HG03060 (cell line): ENCODE results near the gene LCN15.
"Not testable (repeated sequence)": the region's sequence is repeated elsewhere in the genome, so short reads cannot be mapped to it uniquely, and the experiment has no call there.

ENCODE experiments used
- ATAC-seq: cut with Tn5 transposase; IDR thresholded peaks from one replicate; pipeline ENCODE4 v1.9.1; 2021; ENCODE audit warnings: low read depth, moderate number of reproducible peaks; ENCODE audit not compliant: unreplicated experiment

Gene LCN15, protein sequence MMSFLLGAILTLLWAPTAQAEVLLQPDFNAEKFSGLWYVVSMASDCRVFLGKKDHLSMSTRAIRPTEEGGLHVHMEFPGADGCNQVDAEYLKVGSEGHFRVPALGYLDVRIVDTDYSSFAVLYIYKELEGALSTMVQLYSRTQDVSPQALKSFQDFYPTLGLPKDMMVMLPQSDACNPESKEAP

DNA sequence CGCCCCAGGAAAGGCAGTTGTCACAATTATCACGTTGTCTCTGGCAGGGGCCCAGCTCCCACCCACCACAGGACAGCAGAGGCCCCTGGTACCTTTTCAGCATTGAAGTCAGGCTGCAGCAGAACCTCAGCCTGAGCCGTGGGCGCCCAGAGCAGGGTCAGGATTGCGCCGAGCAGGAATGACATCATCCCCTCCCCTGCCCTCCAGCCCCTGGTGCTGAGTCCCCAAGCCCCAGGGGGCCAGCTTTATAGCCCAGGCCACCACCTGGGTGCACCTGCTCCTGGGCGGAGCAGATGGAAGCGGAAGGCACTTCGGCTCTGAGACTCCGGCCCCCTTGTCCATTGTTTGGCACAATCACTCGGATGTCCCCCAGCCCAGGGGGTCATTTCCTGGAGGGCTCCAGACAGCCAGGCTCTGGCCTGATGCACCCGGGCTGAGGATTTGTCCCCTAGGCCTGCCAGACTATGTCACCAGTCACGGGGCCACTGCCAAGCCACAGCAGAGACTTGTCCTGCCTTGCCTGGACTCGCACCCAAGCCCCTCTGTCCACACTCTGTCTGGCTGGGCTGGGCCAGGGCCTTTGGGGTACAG, at the start of gene LCN15:
Gene LCN15, minus strand, starts transcription at position 218 of the 591 bp plus-strand sequence. Its CDS starts 30 bp downstream, at position 188.
- no peak for ATAC-seq

DNA sequence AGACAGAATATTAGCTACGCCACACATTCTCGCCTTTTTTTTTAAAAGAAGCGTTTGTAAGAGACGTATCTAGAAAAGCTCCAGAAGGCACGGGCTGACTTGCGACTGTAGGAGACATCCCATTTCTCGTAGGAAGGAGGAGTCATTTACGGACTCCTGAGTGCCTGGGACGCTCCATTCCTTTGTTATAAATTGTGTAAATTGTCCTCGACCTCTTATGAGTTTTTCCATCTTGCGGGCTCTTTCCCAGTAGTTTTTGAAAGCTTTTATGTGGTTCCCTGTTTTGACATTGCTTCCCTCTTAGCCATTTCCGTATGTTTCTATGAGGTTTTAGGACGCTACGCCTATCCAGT, 44.5 kb upstream of the LCN15 start:
- ATAC-seq = no peak

DNA sequence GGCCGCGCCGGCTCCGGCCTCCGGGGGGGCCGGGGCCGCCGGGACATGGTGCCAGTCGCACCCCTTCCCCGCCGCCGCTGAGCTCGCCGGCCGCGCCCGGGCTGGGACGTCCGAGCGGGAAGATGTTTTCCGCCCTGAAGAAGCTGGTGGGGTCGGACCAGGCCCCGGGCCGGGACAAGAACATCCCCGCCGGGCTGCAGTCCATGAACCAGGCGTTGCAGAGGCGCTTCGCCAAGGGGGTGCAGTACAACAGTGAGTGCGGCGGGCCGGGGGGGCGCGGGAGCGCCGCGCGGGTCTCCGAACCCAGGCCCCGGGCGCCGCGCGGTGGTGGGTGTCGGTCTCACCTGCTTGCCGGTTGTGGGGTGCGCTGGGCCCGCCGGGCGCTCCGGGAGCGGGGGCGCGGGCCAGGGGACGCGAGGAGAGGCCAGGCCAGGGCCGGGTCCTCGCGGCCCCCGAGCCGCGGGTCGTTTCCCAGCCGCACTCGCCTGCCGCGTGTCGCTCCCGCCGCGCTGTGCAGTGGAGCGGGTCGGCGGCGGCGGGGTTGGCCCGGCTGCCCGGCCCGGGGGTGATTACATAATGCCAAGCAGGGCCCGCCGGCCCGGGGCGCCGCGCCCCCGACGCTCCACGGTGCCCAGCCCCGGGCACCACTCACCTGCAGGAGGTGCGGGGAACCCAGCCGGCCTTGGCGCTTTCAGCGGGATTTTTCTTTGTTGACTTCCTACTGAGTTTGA, 43.9 kb upstream of the LCN15 start:
- ATAC-seq = no peak

DNA sequence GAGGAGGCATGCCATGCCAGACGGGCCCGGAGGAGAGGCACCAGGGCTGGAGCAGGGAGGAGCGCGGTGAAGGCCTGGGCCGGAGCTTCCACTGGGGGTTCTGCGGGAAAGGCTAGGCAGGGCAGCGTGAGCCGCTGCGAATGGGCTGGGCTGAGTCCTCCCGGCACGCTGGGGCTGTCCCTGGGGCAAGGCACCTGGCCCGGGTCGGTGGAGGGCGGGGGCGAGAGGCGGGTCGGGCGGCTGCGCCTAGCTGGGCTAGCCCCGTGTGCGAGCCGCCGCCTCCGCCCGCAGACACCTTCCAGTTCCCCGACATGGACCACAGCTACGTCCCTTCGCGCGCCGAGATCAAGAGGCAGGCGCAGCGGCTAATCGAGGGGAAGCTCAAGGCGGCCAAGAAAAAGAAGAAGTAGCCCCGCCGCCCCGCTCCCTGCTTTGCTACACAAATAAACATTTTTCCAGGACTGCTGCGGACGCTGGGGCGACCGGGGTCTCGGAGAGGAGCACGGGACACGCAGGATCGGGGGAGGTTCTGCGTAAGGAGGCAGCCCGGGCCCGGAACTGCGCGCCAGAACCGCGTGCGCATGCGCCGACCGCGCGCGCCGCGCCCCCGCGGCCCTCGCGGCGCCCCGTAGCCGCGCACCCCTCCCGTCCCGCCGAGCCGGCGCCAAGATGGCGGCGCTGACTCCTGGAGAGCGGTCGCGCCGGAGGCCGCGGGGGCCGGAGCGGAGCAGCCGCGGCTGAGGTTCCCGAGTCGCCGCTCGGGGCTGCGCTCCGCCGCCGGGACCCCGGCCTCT, 43.2 kb upstream of the LCN15 start, which contains the start of gene RABL6:
Gene RABL6, plus strand, starts transcription at position 668 of the 794 bp plus-strand sequence. CDS start 249 bp downstream, outside the sequence.
- ATAC-seq = peak; percentile 37

DNA sequence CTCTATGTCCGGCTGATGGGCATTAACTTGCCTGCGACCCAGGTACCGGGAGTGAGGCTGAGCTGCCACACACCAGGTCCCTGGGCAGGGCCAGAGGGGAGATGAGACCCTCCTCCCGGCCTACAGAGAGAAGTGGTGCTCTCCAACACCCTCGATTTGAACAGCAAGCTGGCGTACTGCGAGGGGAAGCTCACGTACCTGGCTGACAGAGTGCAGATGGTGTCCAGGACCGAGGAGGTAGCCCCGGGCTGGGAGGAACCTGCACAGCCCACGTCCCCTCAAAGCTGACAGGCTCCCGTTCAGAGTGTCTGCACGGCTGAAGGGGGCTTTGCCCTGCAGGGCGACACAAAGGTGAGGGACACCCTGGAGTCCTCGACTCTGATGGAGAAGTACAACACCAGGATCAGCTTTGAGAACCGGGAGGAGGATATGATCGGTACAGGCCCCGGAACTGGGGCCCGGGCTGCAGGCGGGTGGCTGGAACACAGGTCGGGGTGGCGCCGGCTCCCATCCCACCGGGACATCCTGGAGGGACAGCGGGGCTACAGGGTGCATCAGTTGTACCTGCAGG, 42.4 kb upstream of the LCN15 start:
- no peak for ATAC-seq

DNA sequence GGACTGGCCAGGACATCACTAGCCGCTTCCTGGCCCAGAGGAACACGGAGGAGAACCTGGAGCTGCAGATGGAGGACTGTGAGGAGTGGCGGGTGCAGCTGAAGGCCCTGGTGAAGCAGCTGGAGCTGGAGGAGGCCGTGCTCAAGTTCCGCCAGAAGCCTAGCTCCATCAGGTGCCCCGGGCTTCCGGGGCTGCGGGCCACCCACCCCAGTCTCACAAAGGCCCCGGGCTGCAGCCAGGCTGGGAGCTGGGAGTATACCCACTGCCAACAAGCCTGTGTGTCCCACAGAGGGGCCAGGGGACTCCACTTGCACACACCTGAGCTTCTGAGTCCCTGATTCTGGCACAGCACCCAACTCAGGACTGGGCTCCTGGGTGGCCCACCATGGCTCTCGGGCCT, 41.7 kb upstream of the LCN15 start:
- no peak for ATAC-seq

DNA sequence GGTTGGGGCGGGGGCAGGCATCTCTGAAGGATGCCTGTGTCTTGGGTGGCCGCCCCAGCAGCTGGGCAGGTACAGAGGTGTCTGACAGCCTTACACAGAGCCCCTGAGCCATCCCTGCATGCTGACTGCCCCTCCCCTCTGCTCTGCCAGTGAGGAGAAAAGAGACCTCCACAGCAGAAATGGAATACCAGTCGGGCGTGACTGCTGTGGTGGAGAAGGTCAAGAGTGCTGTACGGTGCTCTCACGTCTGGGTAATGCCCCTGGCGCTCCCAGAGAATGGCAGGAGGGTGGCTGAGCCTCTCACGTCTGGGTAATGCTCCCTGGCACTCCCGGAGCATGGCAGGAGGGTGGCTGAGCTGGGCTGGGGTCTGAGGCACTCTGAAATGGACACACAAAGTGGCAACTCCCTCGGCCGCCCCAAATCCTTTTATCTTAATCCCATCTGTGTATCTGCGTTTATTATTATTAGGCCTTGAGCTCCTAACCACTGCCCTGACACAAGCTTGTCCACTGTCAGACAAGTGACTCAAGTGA, 41.0 kb upstream of the LCN15 start:
- ATAC-seq = no peak

DNA sequence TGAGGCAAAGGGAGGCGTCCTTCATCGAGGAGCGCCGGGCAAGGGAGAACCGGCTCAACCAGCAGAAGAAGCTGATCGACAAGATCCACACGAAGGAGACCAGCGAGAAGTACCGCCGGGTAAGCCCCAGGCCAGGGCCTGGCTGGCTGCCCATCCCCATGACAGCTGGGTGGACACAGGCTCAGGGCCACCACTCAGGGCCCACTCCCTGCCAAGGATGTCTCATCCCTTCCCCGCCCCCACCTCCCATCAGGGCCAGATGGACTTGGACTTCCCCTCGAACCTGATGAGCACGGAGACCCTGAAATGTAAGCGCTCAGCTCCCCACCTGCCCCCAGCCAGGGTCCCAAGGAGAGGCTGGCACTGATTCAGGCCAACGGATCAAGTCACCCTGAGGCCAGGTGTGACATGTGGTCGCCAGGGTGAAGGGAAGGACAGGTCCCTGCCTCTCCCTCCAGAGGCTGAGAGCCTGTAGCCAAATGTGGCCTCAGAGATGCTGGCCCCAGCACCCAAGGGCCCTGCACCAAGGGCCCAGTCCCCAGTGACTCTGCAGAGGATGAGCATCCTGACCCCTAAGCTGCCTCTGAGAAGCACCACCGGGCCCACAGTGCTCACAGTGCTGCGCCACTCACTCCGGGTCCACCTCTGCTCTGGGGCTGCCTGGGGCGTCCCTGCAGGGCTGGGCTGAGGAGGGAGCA, 40.3 kb upstream of the LCN15 start:
- no peak for ATAC-seq

DNA sequence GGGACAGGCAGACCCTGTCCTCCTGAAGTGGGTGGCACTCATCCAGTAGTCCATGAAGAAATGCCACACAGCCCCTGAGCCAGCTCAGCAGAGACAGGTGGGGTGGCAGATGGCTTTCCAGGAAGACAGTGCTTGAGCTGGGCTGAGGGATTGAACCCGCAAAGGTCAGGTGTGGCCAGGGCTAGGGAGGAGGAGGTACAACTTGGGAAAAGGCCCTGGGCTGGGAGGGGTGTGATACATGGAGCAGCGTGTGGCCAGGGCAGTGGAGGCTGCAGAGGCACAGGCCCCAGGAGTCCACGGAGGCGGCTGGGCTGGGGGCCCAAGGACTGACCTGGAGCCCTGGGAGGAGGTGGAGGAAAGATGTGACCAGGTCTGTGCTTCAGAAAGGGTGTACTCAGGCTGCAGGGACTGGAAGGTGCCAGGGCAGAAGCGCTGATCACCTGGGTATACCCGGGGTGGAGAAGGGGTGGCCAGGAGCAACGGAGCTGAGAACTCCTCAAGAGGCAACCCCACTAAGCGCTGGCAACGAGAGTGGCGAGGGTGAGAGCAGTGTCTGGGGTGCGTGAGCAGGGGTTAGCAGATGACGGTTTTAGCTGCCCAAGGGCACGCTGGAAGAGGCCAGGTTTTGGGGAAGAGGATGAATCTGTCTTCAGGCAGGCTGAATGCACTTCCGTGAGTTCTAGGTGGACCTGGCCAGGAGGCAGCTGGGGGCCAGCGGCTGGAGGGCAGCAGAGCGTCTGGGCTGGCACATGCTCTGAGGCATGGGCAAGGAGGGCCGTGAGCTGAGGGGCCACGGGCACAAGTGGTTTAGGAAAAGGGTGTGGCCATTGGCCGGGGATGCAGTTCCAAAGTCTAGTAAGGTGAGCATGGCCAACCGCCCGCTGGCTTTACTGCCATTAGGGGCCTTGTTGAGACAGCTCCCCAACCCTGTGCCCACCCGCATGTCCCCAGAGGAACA, 39.5 kb upstream of the LCN15 start:
- no peak for ATAC-seq

DNA sequence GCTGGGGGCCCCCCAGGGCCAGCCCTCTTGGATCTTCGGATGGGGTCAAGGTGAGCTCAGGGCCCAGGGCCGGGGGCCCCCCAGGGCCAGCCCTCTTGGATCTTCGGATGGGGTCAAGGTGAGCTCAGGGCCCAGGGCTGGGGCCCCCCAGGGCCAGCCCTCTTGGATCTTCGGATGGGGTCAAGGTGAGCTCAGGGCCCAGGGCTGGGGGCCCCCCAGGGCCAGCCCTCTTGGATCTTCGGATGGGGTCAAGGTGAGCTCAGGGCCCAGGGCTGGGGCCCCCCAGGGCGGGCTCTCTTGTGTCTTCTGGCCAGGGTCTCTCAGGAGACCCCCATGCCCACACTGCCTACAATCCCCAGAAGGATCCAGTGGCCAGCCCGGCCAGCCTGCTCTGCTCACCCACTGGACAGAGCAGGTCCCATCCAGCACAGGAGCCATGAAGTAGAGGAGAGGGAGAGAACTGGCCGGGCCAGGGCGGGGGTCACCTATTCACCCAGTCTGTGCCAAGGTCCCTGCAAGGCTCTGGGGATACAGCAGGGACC, 38.8 kb upstream of the LCN15 start:
- ATAC-seq = not testable (repeated sequence)

DNA sequence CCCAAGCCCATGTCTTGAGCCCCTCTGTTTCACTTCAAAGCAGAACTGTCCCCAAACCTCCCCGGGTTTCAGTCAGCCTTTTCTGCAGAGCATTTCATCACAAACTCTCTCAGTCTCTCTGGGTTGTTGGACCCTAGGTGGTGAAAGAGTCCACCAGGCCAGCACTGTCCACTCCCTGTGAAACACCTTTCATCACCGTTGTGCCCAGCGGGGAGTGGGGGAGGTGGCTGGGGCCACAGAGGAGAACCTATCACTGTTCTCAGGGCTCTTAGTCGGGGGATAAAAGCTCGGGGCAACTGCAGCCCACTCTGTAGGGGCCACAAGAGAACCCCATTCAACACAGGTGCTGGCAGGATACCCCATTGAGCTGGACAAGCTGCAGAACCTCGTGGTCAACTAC, 38.0 kb upstream of the LCN15 start:
- no peak for ATAC-seq

DNA sequence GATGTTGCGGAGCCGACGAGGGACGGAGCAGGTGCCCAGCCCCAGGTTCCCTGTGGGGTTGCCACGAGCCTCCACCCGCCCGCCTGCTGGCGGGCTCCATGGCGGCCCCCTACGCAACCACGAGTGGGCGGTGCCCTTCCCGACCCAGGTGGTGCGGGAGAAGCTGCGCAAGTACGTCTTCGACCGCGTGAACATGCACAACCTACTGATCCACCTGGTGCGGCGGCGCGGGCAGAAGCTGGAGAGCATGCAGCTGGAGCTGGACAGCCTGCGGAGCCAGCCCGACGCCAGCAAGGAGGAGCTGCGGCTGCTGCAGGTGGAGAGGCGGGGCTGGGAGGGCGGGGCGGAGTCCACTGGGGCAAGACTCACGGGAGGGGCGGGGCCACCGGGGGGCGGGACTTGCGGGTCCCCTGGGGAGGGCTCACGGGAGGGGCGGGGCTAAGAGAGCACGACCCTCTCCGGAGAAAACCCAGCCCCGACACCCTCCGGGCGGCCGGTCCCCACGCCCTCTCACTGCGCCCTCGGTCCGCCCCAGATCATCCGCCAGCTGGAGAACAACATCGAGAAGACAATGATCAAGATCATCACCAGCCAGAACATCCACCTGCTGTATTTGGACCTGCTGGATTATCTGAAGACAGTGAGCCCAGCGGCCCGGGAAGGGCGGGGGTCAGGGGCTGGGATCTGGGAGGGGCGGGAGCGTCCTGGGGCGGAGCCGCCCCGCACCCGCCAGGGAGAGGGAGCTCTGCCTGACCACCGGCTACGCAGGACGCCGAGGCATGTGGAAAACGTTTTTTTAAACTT, 35.7 kb upstream of the LCN15 start:
- no peak for ATAC-seq

DNA sequence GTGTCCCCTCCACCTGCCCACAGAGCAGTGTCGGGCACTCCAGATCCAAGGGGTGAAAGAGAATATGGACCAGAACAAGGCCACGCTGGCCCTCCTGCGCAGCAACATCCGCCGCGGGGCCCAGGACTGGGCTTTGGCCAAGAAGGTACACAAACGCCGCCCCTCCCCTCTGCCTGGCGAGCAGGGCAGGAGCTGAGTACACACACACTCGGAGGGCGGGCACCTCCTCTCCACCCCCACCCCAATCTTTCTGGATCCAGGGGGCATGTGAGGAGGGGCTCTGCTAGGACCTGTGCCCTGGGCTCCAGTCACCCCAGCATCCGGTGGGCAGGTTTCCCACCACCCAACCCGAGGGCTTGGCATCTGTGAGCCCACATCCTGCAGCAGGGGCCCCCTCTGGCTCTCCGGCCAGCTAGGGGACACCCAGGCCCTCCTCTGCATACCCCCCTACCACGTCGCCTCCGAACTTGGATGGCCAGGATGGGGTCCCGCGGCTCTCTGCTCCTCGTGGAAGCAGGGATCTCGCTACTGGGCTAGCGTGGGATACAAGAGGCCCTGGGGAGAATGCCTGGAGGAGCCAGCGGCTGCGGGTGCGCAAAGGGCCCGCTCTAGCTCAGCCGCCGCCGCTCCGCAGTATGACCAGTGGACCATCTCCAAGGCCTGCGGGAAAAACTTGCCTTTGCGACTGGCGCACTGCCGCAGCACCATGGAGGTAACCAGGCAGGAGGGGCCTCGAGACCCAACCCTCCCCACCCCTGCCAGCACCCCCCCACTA, 34.9 kb upstream of the LCN15 start:
- ATAC-seq = no peak

DNA sequence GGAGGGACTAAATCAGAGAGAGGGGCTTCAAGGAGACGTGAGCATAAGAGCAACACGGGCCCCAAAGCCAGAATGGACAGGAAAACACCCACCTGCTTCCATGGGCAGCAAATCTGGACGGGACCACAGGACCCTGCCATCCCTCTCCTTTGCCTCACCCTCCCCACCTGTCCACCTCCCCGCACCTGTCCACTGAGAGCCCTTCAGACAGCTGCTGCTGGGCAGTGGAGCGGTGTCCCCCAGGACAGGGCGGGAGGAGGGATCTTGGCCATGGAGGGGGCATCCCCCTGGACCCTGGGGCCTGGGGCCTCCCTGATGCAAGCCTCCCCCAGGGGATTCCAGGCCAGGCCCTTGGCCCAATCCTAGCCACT, 34.4 kb upstream of the LCN15 start:
- no peak for ATAC-seq

DNA sequence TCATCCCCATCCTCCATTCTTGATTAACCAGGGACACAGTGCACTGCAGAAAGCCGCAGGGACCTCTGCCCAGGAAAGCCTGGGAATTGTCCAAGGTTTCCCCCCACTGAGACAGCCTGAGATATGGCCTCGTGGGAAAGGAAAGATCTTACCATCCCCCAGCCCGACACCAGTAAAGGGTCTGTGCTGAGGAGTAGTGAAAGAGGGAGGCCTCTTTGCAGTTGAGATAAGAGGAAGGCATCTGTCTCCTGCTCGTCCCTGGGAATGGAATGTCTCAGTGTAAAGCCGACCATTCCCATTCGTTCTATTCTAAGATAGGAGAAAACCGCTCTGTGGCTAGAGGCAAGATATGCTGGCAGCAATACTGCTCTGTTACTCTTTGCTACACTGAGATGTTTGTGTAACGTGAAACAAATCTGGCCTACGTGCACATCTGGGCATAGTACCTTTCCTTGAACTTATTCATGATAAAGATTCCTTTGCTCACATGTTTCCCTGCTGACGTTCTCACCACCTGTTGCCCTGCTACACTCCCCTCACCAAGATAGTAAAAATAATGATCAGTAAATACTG, 32.5 kb upstream of the LCN15 start:
- not testable (repeated sequence) for ATAC-seq

DNA sequence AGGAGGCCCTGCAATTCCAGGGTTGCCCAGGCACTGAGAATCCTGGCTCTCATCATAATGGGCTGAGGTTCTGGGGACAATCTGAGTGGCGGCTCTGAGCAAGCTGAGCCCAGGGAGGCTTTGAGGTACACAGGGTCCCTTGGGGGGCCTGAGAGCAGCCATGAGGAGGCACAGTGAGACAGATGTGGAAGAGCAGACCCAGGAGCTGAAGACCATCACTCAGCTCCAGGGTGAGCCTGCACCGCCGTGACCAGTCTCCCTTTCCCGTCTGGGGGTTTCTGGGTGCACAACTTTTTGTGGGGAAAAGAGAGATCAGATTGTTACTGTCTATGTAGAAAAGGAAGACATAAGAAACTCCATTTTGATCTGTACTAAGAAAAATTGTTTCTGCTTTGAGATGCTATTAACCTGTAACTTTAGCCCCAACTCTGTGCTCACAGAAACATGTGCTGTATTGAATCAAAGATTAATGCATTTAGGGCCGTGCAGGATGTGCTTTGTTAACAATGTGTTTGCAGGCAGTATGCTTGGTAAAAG, 32.0 kb upstream of the LCN15 start, which contains the start of gene CCDC183:
Gene CCDC183, plus strand, starts transcription at position 101 of the 537 bp plus-strand sequence. Its CDS starts 60 bp downstream, at position 161.
- ATAC-seq = no peak
